ENCODE measurements around the gene ANKRD28. TPM values are rescaled to one million over a fixed set of nuclear protein-coding genes. Genes with fewer than 3 reads are reported as not detected.

Gene ANKRD28
- total RNA-seq, 1 experiment from 2014 or later, result 82.6 TPM

GRCh38 chr3:15654891-15655290 is 142.9 kb downstream of the ANKRD28 start:
- TF ChIP-seq EZH2 (IDR thresholded peaks at IDR 0.05; ENCODE audit: low read depth) (no peak), CTCF (conservative IDR thresholded peaks at IDR 0.05) (no peak)
- Histone ChIP-seq H3K36me3 (ENCODE audit: low read depth) (no peaks in the 10 kb centered on the region), H2AFZ (no peak overlapping the region), H4K20me1 (ENCODE audit: insufficient read depth) (no peaks in the 10 kb centered on the region), H3K79me2 (ENCODE audit: low read depth) (no peaks in the 10 kb centered on the region), H3K4me2 (no peak overlapping the region), H3K27me3 (ENCODE audit: insufficient read depth, low read depth) (no peaks in the 10 kb centered on the region), H3K9me3 (ENCODE audit: insufficient read depth, low read depth) (peaks cover 30% of the 10 kb centered on the region), H3F3A (ENCODE audit: insufficient read depth, low read depth) (no peaks in the 10 kb centered on the region), H3K27ac (no peak overlapping the region), H3K9me2 (ENCODE audit: insufficient read depth) (no peaks in the 10 kb centered on the region), H3K4me3 (no peak overlapping the region), H3K4me1 (replicated peaks; ENCODE audit: insufficient read depth) (no peaks in the 10 kb centered on the region)
- CTCF ChIA-PET, result no interaction called here
- no peak for DNase-seq
- no TSS peak for BruUV-seq (replicated peaks)
- intact Hi-C loops (cut with micrococcal nuclease; ENCODE audit: unreplicated experiment), result no loop called here
- POLR2A ChIA-PET (ENCODE audit: unreplicated experiment), result no interaction called here

- Histone ChIP-seq H3K4me3 (no peak overlapping the region), H3K79me2 (ENCODE audit: low read depth) (no peaks in the 10 kb centered on the region), H3K27ac (no peak overlapping the region), H3K36me3 (ENCODE audit: low read depth) (no peaks in the 10 kb centered on the region), H3K4me2 (no peak overlapping the region), H3K9me2 (ENCODE audit: insufficient read depth) (no peaks in the 10 kb centered on the region), H3F3A (ENCODE audit: insufficient read depth, low read depth) (no peaks in the 10 kb centered on the region), H2AFZ (no peak overlapping the region), H3K27me3 (ENCODE audit: insufficient read depth, low read depth) (no peaks in the 10 kb centered on the region), H3K9me3 (ENCODE audit: insufficient read depth, low read depth) (peaks cover 33% of the 10 kb centered on the region), H4K20me1 (ENCODE audit: insufficient read depth) (no peaks in the 10 kb centered on the region), H3K4me1 (replicated peaks; ENCODE audit: insufficient read depth) (no peaks in the 10 kb centered on the region)
- DNase-seq, result no peak
- no peak for TF ChIP-seq EZH2 (IDR thresholded peaks at IDR 0.05; ENCODE audit: low read depth)
- no peak for TF ChIP-seq CTCF (conservative IDR thresholded peaks at IDR 0.05)
- BruUV-seq (replicated peaks), result no TSS peak
- POLR2A ChIA-PET (ENCODE audit: unreplicated experiment), result no interaction called here
- intact Hi-C loops (cut with micrococcal nuclease; ENCODE audit: unreplicated experiment), result no loop called here
- CTCF ChIA-PET, result no interaction called here
These were observed 143.7 kb downstream of the ANKRD28 start for GRCh38 chr3:15654127-15654526.

DNA sequence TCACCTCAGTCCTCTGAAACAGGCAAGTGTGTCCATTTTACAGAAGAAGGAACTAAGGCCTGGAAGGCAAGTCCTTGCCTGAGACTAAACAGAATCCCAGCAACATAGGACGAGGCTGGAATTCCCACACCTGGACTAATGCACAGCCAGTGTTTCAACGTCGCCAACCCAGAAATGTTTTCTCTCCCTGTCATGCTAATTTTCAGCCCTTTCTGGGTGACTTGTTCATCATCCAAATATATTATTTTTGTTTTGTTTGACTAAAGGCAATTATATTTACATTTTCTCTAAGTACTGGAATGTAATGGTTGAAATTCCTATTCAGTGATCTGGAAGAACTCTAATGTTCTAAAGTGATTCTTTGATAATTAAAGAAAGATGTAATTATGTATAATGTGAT is 144.5 kb downstream of the ANKRD28 start:
- Histone ChIP-seq H3F3A (ENCODE audit: insufficient read depth, low read depth) (peaks cover 6% of the 10 kb centered on the region; the same call in 1 of the 2 replicates), H2AFZ (no peak overlapping the region), H4K20me1 (ENCODE audit: insufficient read depth) (no peaks in the 10 kb centered on the region), H3K79me2 (ENCODE audit: low read depth) (no peaks in the 10 kb centered on the region), H3K9me3 (ENCODE audit: insufficient read depth, low read depth) (peaks cover 37% of the 10 kb centered on the region), H3K27me3 (ENCODE audit: insufficient read depth, low read depth) (no peaks in the 10 kb centered on the region), H3K4me3 (no peak overlapping the region), H3K36me3 (ENCODE audit: low read depth) (no peaks in the 10 kb centered on the region), H3K4me2 (no peak overlapping the region), H3K9me2 (ENCODE audit: insufficient read depth) (no peaks in the 10 kb centered on the region), H3K4me1 (replicated peaks; ENCODE audit: insufficient read depth) (peaks cover 4% of the 10 kb centered on the region), H3K27ac (no peak overlapping the region)
- TF ChIP-seq CTCF (conservative IDR thresholded peaks at IDR 0.05) (no peak), EZH2 (IDR thresholded peaks at IDR 0.05; ENCODE audit: low read depth) (no peak)
- CTCF ChIA-PET, result no interaction called here
- DNase-seq, result no peak
- POLR2A ChIA-PET (ENCODE audit: unreplicated experiment), result no interaction called here
- intact Hi-C loops (cut with micrococcal nuclease; ENCODE audit: unreplicated experiment), result no loop called here
- no TSS peak for BruUV-seq (replicated peaks)
